Hematopoietic multipotent progenitor cell treated with erythropoietin and hydrocortisone succinate and interleukin-3 and kit ligand, for 4 days (in vitro differentiated cells): ENCODE measurements around the gene PROM1.

Experiments
- DNase-seq: peaks from one replicate; pipeline ENCODE4 v3.0.0-alpha.2; 2015

Gene PROM1

DNA sequence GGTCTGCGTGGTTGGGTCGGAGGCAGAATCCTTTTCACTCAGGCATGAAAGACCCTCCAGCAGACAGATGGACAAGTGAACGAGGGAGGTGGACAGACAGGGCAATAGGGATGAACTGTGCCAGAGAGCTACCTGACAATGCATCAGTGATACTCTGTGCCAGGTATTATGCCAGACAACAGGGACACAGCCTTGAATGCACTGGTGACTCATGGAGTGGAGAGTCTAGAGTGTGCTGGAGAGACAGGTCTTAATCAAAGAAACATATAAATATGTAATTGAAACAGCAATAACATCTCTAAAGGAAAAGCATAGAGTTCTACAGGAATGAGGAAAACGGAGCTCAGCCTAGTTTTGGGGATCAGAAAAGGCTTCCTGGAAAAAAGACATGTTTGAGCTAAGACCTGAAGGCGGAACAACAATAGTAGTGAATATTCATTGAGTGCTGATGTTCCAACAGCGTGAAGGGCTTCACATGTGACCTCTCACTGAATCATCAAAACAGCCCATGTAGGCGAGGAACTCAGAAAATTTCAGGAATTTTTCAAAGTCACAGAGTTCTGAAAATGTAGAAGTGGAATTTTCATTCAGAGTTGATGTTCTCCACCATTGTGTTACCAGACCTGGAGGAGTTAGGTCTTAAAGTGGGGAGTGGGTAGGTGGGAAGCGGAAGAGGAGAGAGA, 100.8 kb downstream of the PROM1 start:
- DNase-seq, result no peak

DNA sequence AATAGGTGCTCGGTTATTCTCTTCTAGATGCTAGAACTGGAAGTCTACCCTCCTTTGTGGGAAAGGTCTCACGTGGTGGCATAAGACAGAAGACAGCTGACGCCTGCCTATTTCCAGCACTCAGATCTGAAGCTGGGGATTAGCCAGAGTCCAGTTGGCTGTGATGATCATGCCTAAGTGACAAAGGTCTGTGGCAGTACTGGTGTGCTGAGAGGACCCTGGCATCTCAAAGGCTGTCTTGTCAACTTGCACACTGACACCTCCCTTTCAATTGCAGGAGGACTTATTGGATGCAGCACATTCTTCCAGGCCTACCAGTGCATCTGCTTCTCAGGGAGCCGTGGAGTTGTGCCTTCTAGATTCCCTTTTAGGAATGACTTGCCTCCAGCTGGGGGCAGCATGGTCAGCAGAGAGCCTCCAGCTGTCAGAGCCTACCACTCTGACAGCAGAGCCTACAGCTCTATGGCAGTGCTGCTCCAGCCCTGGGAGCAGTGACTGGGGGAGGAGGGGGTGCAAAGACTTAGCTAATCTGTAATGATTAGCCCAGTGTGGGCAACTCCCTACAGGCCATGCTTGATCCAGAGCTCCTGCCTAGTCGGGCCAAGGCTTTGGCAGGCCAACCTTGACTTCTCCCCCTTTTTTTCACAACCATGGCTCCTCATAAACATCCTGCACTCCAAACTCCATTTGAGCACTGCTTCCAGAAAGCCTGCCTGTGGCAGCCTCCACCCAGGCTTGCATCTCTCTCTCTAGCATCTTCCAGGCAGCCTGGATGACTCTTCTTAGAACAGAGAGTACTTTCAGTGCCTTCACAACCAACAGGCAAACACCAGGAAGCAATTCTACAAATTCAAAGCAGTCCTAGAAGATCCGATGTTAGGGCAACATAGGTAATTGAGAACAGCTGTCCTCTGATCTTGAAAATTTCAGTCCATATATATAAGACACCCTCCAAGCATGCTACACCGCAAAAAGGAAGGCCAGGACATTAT, 107.1 kb downstream of the PROM1 start:
- DNase-seq, result no peak

DNA sequence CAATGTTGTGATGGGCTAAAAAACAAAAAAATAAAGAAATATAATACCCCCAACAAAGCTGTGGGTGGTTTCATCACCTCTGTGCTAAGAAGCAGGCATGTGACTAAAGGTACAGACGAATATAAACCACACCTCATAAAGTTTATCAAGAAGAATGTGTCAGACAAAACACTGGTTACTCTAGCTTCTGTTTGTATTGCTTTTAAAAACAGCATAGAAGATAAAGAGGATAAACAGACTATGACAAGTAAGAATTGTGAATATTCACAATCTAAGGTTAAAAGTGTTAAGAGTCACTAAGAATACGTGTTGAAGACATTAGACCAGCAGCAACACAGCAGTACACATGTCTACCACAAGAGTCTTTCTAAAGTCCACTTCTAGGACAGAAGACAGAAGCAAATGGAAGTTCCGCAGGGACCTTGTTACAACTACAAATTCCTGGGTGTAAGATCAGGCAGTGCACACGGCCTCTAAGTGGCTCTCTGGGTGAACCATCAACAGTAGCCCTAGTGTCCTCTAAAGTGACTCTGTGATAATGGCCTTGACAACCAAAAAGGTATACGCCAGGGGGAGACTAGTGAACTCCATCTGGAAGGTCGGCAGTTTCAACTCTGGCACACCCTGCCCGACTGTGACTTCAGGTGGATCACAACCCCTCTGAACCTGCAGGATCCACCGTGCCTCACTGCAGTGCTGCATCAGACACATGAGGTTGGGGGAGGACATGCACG, 112.6 kb downstream of the PROM1 start:
- DNase-seq, result no peak

DNA sequence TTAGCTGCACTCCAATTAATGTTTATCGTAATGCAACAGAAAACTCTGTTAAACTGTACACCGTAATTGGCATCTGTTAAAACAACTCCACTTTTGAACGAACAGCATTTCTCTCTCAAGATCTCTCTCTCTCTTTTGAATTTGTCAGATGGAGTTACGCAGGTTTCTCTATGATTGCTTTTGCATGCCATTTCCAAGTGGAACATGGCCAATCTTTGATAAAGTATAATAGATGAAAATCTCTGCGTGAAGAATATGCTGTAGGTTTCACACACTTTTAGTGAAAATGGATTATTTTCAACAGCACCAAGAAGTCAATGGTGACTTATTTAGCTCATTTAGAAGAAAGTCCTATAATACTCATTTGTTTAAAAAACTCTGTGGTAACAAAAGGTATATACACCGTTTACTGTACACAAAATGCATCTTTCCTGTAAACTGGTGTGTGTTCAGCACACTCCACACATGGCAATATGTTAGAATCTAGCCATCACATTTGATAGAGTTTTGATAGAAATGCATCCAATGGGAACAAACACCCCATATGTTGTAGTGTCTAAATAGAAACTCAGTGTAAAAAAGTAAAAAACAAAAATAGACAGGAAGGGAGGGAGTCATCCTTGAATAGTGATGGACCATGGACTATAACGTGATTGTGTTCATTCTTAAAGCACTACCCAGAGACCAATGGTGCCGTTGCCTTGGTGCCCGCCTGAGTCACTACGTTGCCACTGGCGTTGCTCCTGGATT, 115.1 kb downstream of the PROM1 start:
- no peak for DNase-seq

DNA sequence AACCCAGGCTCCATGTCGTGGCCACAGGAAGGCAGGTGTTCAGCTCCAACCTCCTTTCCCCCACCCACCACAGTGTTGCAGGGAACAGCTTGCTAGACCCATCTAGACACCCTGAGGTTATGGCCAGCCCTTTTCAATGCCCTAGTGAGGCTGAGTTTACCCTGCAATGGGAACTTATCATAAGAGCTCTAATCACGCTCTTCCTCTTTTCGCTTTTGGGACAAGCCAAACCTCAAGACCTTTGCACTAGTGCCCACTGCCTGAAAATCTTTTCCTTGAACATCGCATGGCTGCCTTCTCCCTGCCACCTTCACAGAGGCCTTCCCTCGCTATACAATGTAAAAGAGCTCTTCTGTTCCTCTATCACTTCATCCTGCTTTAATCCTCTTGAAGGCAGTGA, 118.5 kb downstream of the PROM1 start:
- peak; percentile 25 for DNase-seq

DNA sequence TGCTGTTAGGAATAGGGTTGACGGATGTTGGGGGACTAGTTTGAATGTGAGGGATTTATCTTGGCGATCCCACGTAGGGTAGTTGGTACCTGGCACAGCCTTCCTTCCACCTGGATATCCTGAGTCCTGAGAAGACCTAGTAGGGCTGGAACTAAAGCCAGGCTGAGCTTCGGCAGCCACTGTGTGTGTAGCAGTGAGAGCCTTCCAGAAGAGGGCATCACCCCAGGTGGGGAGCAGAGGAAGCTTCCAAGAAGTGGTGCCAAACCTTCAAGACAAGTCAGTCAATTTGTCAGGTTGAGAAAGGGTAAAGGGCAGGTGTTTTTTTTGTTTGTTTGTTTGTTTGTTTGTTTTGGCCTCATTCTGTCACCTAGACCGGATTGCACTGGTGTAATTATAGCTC, 119.7 kb downstream of the PROM1 start:
- DNase-seq, result peak; percentile 28

DNA sequence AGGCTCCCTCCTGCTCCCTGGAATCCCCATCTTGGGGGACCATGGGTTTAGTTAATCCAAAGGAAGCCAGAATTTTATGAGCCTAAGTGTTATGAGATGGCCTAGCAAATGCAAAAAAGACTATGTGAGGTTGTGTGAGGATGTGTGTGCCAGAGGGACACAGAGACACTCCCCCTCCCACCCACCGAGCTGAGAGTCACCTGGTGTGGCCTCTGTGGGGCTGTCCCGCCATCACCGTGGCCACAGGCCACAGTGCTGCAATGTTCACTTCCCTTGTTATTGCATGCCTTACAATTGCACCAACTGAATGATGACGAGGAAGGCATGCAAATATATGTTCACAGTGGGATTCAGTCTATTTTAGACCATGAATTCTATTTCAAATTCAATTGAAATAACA, 120.2 kb downstream of the PROM1 start:
- peak; percentile 50 for DNase-seq

DNA sequence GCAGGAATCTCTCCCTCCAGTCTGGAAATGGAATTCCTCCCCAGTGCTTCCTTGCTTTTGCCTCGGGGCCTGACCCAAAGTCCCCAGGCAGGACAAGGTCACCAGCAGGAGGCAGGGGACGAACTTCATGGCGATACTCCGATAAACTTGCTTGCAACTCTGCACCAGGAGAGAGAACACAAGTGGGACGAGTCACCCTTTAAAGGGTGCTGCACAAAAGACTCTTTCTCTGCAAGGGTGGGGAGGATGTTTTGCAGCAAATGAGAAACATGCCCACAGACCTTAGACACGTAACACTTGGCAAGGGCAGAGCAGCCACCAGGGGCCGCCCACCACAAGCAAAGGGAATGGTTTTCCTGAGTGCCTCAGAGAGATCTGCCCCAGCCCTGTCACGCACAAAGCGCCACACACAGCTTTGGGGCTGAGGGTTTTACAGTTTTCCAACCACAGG, 120.8 kb downstream of the PROM1 start, which contains the start of gene FGFBP2:
FGFBP2 (minus strand) TSS at position 175 of the 451 bp plus-strand sequence; CDS start at position 129, 46 bp downstream.
- peak; percentile 88 for DNase-seq

DNA sequence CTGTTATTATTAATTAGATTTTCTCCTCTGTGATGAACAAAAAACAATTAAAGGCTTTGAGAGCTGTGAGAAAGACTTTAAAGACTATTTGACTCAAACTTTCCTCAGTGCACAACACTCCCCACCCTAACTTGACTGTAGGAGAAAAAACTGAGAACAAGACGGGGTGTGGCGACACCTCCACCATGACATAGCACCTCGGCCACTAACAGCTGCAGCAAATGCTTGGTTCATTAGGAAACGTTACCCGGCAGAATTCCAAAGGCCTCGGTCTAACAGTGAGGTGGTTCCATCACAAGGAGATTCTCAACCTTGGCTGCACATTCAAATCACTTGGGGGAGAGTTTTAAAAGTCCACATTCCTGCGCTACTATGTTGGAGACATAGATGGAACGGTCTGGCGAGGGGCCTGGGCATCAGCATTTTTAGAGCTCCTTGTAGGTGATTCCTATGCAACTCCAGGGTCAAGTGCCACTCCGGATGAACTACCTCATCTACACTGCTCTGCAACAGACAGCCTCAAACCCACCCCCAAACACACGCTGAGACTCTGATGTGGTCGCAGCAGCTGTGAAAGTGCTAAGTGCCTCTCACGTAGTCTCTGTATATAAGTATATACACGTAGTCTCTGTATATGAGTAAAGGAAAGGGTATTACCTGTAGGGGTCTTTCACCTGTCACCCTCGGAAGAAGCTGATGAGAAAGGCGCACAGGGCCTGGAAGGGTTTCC, 121.9 kb downstream of the PROM1 start:
- DNase-seq, result peak; percentile 25

DNA sequence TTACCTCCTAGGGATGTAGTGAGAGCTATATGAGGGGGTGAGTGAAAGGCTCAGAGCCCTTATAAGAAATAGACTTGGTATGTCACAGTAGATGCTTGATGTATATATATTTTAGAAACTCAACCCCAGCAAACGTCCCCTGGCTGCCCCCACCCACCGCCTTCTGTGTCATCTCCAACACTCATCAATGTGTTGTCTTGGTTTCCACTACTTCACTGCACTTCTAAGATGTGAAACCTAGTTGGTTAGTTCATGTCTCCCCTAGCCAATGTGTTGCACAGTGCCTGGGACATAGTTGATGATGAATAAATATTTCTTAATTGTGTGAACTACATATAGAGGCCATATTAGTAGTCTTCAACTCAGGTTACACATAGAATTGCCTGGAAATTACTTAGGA, 125.3 kb downstream of the PROM1 start:
- no peak for DNase-seq

DNA sequence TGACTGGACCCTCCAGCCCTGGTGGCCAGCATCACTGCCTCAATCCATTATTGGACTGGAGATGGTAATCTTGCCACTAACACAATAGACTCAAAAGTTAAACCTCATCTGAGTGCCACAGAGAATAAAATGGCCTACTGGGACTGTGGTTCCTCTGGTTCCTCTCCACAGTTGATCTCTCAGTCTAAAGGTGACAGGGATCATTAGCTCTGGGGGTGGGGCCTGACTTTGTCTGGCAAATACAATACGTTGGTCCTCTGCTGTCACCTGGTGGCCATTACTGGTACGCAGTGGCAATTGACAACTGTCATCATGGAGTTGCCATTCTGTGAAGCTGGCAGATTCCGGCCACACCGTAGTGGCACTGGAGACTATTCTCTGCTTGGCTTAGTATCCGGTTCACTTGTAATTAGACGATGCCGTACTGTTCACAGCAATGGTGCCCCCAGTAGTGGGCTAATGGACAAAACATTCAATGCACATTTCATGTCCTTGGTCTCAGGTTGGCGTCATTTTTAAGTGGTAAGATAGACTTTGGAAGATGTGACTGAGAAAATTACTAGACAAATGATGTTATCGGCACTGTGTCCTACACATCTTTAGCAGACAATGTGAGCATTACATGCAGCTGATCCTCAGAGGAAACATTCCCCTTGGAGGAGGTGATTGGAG, 127.5 kb downstream of the PROM1 start:
- peak; percentile 90 for DNase-seq

DNA sequence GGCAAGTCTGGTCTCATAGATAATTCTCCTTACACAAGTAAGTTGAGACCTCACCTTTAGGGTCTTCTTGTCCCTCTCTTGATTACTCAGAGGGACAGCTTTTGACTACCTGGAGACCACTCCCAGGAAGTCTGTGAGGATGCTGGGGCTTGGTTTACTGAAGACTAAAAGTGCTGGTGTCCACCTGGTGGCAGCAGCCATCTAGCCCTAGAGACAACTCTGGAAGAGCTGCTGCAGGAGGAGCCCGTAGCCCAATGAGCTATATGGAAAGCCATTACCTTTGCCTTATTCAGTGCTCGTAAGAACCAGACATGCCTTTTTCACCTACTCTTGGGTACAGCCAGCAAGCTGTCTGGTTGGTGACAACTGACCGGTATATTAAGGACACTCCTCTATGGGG, 128.2 kb downstream of the PROM1 start:
- peak; percentile 19 for DNase-seq

DNA sequence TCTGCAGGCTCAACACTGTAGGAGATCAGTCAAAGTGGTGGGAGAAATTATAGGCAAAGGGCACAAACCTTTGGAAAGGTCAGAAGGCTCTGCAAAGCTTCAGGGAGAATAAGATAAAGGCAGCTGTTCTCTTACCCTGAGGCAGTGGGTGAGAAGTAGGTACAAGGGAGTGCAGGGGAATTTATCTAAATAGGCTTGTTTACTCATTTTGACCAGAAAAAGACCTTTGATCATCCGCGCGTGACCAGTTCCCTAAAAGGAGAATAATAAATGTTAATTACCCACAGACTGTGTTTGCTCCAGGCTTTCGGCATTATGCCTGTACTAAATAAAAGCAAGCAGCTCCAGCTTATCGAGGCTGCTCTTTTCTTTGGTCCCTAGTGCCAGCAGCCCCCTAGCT, 130.2 kb downstream of the PROM1 start:
- no peak for DNase-seq

DNA sequence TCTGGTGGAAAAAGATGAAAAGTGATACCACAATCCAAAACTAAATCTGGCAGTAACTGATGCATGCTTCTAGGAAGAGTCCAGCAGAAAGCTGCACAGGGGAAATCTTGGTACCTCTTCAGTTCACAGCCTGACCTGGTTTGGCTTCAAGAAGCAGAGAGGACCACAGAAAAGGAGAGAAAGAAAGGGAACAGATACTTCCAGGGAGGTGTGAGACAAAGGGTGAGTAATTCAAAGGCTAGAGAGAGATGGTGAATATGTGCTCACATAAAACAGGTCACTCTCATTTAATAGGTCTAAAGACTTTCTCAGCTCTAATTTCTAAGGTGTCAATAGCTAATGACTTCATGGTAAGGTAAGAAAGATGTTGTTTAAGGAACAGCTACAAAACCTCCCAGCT, 132.0 kb downstream of the PROM1 start:
- DNase-seq, result no peak

DNA sequence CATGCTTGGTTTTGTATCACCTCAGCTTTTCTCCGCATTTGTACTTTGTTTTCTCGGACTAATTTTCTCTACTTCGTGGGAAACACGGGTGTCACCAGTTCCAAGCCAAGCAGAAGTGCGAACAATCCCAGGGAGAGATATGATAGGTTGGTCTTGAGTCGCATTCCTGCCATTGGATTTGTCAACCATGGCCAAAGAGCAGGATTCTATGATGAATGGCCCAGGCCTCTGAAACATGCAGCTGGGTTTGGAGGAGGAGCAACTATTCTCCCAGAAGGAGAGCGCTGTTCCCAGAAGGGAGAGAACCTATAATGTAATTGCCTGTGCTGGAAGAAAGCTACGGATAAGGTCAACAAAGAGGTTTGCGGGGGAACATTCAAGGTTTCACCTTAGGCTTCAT, 135.0 kb downstream of the PROM1 start:
- DNase-seq, result no peak

DNA sequence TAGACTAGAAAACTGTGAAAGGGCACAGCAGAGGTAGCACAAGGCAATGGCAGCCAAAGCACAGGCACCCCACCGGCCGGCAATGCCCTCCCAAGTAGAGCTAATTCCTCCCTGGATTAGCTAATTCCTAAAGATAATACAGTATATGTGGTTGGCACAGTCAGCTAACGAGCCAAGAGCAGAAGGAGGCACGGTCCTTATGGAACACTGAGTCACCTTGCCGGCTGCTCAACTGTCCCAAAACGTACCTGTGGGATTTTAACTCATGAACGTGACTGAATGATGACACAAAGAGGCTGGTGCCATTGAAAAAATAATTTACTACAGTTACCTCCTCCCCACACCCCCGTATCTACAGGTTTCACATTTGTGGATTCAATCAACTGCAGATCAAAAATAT, 136.1 kb downstream of the PROM1 start:
- no peak for DNase-seq

DNA sequence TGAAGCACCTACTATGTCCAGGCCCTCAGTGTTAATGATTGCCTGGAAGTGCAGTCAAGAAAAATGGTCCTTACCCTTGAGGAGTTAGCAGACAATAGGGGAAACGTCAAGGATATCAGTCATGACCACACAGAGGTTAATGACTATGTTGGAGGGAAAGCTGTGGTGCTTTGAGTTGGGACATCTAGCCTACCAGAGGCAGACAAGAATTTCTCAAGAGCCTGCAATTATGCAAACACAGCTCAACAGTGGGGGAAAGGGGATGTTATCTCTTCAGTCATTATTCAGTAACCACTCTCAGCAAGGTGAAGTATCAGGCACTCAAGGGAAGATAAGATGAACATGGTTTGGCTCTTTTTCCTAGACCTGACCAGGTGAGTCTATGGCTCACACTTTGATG, 138.3 kb downstream of the PROM1 start:
- peak; percentile 78 for DNase-seq

DNA sequence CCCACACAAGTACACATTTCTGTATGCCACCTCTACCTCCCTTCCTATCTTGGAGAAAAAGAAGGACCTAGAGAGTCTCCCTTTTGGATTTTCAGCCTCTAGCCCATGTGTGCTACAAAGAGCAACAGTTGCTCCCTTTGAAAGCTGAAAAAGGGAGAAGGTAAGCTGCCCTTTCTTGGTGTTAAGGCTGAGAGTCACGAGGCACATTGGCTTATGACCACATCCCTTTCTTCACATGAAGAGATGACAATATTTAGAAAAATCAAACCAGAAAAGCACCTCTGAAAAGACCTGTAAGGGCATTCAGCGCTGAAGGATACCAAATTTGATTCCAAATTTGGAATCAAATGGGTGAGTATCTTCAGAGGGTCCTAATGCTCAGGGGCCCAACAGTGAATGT, 138.9 kb downstream of the PROM1 start:
- no peak for DNase-seq

DNA sequence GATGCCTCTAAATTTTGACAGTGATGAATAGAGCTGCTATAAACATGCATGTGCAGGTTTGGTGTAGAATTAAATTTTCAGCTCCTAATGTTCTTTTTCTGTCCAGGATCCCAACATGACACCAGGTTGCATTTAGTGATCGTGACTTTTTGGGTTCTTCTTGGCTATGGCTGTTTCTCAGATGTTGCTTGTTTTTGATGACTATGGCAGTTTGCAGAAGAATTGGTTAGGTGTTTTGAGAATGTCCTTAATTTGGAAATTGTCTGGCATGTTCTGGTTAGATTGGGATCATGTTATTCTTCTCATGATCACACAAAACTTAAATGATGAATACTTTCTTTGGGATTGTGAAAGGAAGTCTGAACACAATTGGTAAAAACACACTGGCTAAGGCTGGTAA, 141.5 kb downstream of the PROM1 start:
- DNase-seq, result no peak

DNA sequence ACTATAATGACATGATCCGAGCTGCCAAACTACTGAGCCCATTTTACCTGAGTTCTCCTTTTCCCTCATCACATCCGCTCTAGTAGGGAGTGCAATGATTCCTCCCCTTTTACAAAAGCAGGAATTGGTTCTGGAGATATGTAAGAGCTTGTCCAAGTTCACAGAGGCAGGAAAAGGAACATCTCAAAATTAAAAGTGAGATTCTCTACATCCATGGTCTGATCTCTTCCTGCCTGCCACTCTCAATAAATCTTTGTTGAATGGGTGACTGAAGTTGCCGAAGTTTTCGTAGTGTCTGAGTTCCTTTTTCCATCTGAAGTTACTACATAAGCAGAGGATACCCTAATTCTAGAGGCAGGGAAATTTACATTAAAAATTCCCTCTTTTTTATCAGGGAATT, 145.2 kb downstream of the PROM1 start, which contains the start of gene FGFBP1:
FGFBP1 (minus strand) TSS at position 101 of the 400 bp plus-strand sequence. CDS start 2,108 bp downstream, outside the sequence.
- DNase-seq, result no peak

DNA sequence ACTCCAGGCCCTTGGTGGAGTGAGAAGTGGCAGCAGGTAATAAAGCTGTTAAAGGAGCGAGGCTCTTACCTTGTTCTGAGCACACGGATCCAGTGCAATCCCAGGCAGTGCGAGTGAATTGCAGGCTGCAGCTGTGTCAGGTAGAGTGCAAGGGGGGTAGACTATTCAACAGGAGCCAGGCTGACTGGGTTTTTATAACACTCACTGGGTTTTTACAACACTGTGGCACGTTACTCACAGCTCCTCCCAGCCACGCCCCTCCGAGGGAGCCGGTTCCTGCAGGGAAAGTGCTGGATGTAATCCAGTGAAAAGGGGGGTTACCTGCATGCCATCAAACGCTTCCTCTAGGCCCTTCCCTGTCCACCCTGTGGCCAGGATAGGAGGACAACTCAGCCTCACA, 145.6 kb downstream of the PROM1 start:
- DNase-seq, result no peak
